PFSK-1 (cell line): ENCODE measurements around the gene CPSF4L.

Source experiments
- FOXP2 ChIP-seq: optimal IDR thresholded peaks from 2 replicates; pipeline ENCODE3; 2011; ENCODE audit warnings: borderline replicate concordance, control low read depth, inconsistent platforms; ENCODE audit not compliant: insufficient read depth; ENCODE audit errors: extremely low read length, extremely low read depth
- POLR2AphosphoS5 ChIP-seq: IDR thresholded peaks from 2 replicates; pipeline ENCODE4 v1.6.1; 2012; ENCODE audit warnings: low read depth, mild to moderate bottlenecking, control low read depth, low read length, moderate library complexity
- REST ChIP-seq, 2 experiments: IDR thresholded peaks; 2 replicates each; pipeline versions ENCODE4 v1.6.1 to v1.8.0; 2011 to 2012; ENCODE audit warnings: low read depth in 2 of 2, low read length in 2 of 2, control low read depth in 1 of 2, inconsistent platforms in 1 of 2, mild to moderate bottlenecking in 1 of 2, moderate library complexity in 1 of 2; ENCODE audit not compliant: insufficient read depth in 1 of 2
- SIN3A ChIP-seq: IDR thresholded peaks from 2 replicates; pipeline ENCODE4 v1.6.1; 2012; ENCODE audit warnings: mild to moderate bottlenecking, low read length, moderate library complexity, borderline replicate concordance; ENCODE audit not compliant: insufficient read depth
- TAF1 ChIP-seq: IDR thresholded peaks from 2 replicates; pipeline ENCODE4 v1.6.1; 2012; ENCODE audit warnings: low read length, control low read depth, borderline replicate concordance; ENCODE audit not compliant: insufficient read depth

CPSF4L gene

GRCh38 chr17:73262676-73263642, 1.3 kb upstream of the CPSF4L start:
- TF ChIP-seq TAF1 (no peak), FOXP2 (no peak), POLR2AphosphoS5 (no peak), REST (IDR thresholded peaks at IDR 0.05; ENCODE audit: insufficient read depth in 1 of 2, low read depth in 2 of 2, low read length in 2 of 2) (no peak), SIN3A (no peak)

GRCh38 chr17:73261952-73262675, 434 bp upstream of the CPSF4L start:
- TF ChIP-seq SIN3A (no peak), TAF1 (no peak)

GRCh38 chr17:73257516-73257915, 4.2 kb downstream of the CPSF4L start:
- TF ChIP-seq TAF1 (no peak), SIN3A (no peak), FOXP2 (no peak), REST (IDR thresholded peaks at IDR 0.05; ENCODE audit: insufficient read depth in 1 of 2, low read depth in 2 of 2, low read length in 2 of 2) (no peak), POLR2AphosphoS5 (no peak)

GRCh38 chr17:73256220-73256619, 5.5 kb downstream of the CPSF4L start:
- TF ChIP-seq POLR2AphosphoS5 (no peak), REST (IDR thresholded peaks at IDR 0.05; ENCODE audit: insufficient read depth in 1 of 2, low read depth in 2 of 2, low read length in 2 of 2) (no peak)

- TF ChIP-seq SIN3A (no peak), REST (IDR thresholded peaks at IDR 0.05; ENCODE audit: insufficient read depth in 1 of 2, low read depth in 2 of 2, low read length in 2 of 2) (no peak), POLR2AphosphoS5 (no peak), TAF1 (no peak), FOXP2 (peak; percentile 56)
Observed at GRCh38 chr17:73255671-73256181, 6.0 kb downstream of the CPSF4L start.
